ENCODE measurements around the gene CLDND1. TPM values are rescaled to one million over a fixed set of nuclear protein-coding genes. Genes with fewer than 3 reads are reported as not detected.
A peak's percentile ranks its signal among the peaks of the same experiment; 100 is the strongest.
"Not testable (repeated sequence)": the region's sequence is repeated elsewhere in the genome, so short reads cannot be mapped to it uniquely, and the experiment has no call there.

Gene CLDND1
- total RNA-seq, 2 experiments from 2014 or later: 190 to 198 TPM

GRCh38 chr3:98560911-98561310 lies 38.2 kb upstream of the CLDND1 start:
- Mint-ChIP-seq H3K36me3 (ENCODE audit: low read depth) (peaks cover 10% of the 10 kb centered on the region), H3K27ac (peak overlapping the region; percentile 39), H3K4me3 (no peak overlapping the region), H3K27me3 (no peaks in the 10 kb centered on the region), H3K4me1 (ENCODE audit: low read depth) (peaks cover 85% of the 10 kb centered on the region), H3K9me3 (peaks cover 3% of the 10 kb centered on the region)
- no peak for DNase-seq
- CTCF ChIA-PET: interaction anchor here (1.0 kb wide), 1 partner anchor 13 kb away, joined by 3 read pairs; no protein-coding TSS in a partner anchor
- intact Hi-C loops (cut with micrococcal nuclease): no loop called here
- no peak for ATAC-seq
- TF ChIP-seq CTCF (IDR thresholded peaks at IDR 0.05): no peak
- POLR2A ChIA-PET: interaction anchor here (1.0 kb wide), 2 partner anchors 19 to 29 kb away, joined by 3 to 5 read pairs; partner anchors contain the start of gene GPR15

GRCh38 chr3:98559769-98560168 lies 37.1 kb upstream of the CLDND1 start:
- H3K36me3 Mint-ChIP-seq (ENCODE audit: low read depth): peaks cover 16% of the 10 kb centered on the region
- H3K27me3 Mint-ChIP-seq; DNase-seq; H3K9me3 Mint-ChIP-seq; intact Hi-C loops (cut with micrococcal nuclease); H3K4me3 Mint-ChIP-seq; POLR2A ChIA-PET; H3K27ac Mint-ChIP-seq; ATAC-seq: not testable (repeated sequence)
- CTCF ChIA-PET: interaction anchor here (1.0 to 1.3 kb wide), 3 partner anchors 14 to 36 kb away, joined by 3 read pairs; no protein-coding TSS in a partner anchor
- peaks cover 84% of the 10 kb centered on the region for H3K4me1 Mint-ChIP-seq (ENCODE audit: low read depth)

- ATAC-seq (no peak), DNase-seq (no peak)
- H3K9me3 Mint-ChIP-seq: peaks cover 3% of the 10 kb centered on the region
- intact Hi-C loops (cut with micrococcal nuclease): no loop called here
- peak overlapping the region; percentile 41 for H3K4me3 Mint-ChIP-seq
- CTCF ChIA-PET: interaction anchor here (1.2 to 2.2 kb wide), 5 partner anchors 12 to 36 kb away, joined by 3 to 10 read pairs (median 6); partner anchors contain the start of gene CLDND1
- H3K27me3 Mint-ChIP-seq: no peaks in the 10 kb centered on the region
- H3K27ac Mint-ChIP-seq: peak overlapping the region; percentile 97
- peaks cover 22% of the 10 kb centered on the region for H3K36me3 Mint-ChIP-seq (ENCODE audit: low read depth)
- H3K4me1 Mint-ChIP-seq (ENCODE audit: low read depth): peaks cover 80% of the 10 kb centered on the region
- TF ChIP-seq CTCF (IDR thresholded peaks at IDR 0.05): no peak
- POLR2A ChIA-PET: interaction anchor here (0.9 to 13.9 kb wide), 8 partner anchors 8 to 37 kb away, joined by 3 to 204 read pairs (median 8); partner anchors contain the start of gene GPR15
These were observed 35.6 kb upstream of the CLDND1 start for GRCh38 chr3:98558100-98558827.

GRCh38 chr3:98557324-98558010 lies 34.8 kb upstream of the CLDND1 start:
- CTCF ChIA-PET: interaction anchor here (0.6 to 2.2 kb wide), 6 partner anchors 12 to 35 kb away, joined by 3 to 10 read pairs (median 6); partner anchors contain the start of gene CLDND1
- Mint-ChIP-seq H3K27me3 (no peaks in the 10 kb centered on the region), H3K9me3 (peaks cover 3% of the 10 kb centered on the region), H3K36me3 (ENCODE audit: low read depth) (peaks cover 23% of the 10 kb centered on the region), H3K4me1 (ENCODE audit: low read depth) (peaks cover 80% of the 10 kb centered on the region), H3K27ac (peak overlapping the region; percentile 97), H3K4me3 (peak overlapping the region; percentile 67)
- intact Hi-C loops (cut with micrococcal nuclease): loop anchor here (1.0 to 2.0 kb wide), 2 partner anchors 8 to 35 kb away; partner anchors contain the start of gene CLDND1
- DNase-seq: peak; percentile 74
- no peak for TF ChIP-seq CTCF (IDR thresholded peaks at IDR 0.05)
- peak; percentile 74 for ATAC-seq
- POLR2A ChIA-PET: interaction anchor here (0.9 to 13.9 kb wide), 8 partner anchors 8 to 38 kb away, joined by 3 to 204 read pairs (median 14); partner anchors contain the start of genes CLDND1 and GPR15

Data from activated CD8-positive, alpha-beta T cell treated with anti-CD3 and anti-CD28 coated beads for 36 hours (primary cell).